WTC11 (cell line): ENCODE results near the gene WDFY3. TPM values are rescaled to one million over a fixed set of nuclear protein-coding genes. Genes with fewer than 3 reads are reported as not detected.

Source experiments
- ATAC-seq: fragments of 200-7000 bp; cut with Tn5 transposase; 2 replicates; pipeline ENCODE4 v1.10.0; 2021; ENCODE audit warnings: mild to moderate bottlenecking, moderate library complexity
- CTCF ChIA-PET: fragments of 300-600 bp; sonication (Branson Sonifier 250); formaldehyde crosslinking; loops from one replicate; lab custom pipeline; 2021; ENCODE audit warnings: antibody characterized with exemption; lab: Charles Lee
- POLR2A ChIA-PET: fragments of 350-600 bp; sonication (Branson Sonifier 250); formaldehyde crosslinking; loops from one replicate; lab custom pipeline; 2021; ENCODE audit warnings: antibody characterized with exemption; lab: Charles Lee
- DNase-seq: peaks from one replicate; pipeline ENCODE4 v3.0.0; 2021; ENCODE audit warnings: low spot score
- H3K27ac Mint-ChIP-seq: 2 replicates; pipeline ENCODE4 v1.8.0; 2021; ENCODE audit warnings: mixed read lengths
- H3K27me3 Mint-ChIP-seq: 2 replicates; pipeline ENCODE4 v1.8.0; 2021; ENCODE audit warnings: low read depth, mild to moderate bottlenecking, moderate library complexity, mixed read lengths
- H3K36me3 Mint-ChIP-seq: 2 replicates; pipeline ENCODE4 v1.8.0; 2021; ENCODE audit warnings: mixed read lengths
- H3K4me1 Mint-ChIP-seq: 2 replicates; pipeline ENCODE4 v1.8.0; 2022; ENCODE audit warnings: mixed read lengths
- H3K4me3 Mint-ChIP-seq: 2 replicates; pipeline ENCODE4 v1.8.0; 2021; ENCODE audit warnings: mild to moderate bottlenecking, moderate library complexity, mixed read lengths
- H3K9me3 Mint-ChIP-seq: 2 replicates; pipeline ENCODE4 v1.8.0; 2021; ENCODE audit warnings: mixed read lengths
- ATF1 ChIP-seq: sonication (generic); formaldehyde crosslinking; IDR thresholded peaks from 2 replicates; pipeline ENCODE4 v1.8.1; 2023; ENCODE audit warnings: mild to moderate bottlenecking, moderate library complexity, missing genetic modification reagents
- ATF2 ChIP-seq: sonication (generic); formaldehyde crosslinking; IDR thresholded peaks from 2 replicates; pipeline ENCODE4 v1.8.1; 2022; ENCODE audit warnings: low read depth, missing genetic modification reagents, borderline replicate concordance
- CBFB ChIP-seq: sonication (generic); formaldehyde crosslinking; IDR thresholded peaks from 2 replicates; pipeline ENCODE4 v1.8.1; 2022; ENCODE audit warnings: mild to moderate bottlenecking, low read depth, missing genetic modification reagents
- CREB1 ChIP-seq: sonication (generic); formaldehyde crosslinking; IDR thresholded peaks from 2 replicates; pipeline ENCODE4 v1.8.0; 2023; ENCODE audit warnings: mild to moderate bottlenecking, missing genetic modification reagents
- EMX1 ChIP-seq: fragments of 250-450 bp; sonication (Bioruptor Pico); IDR thresholded peaks from 2 replicates; pipeline ENCODE4 v1.8.0; 2021; ENCODE audit warnings: mild to moderate bottlenecking
- GRHL2 ChIP-seq: fragments of 250-450 bp; sonication (Bioruptor Pico); IDR thresholded peaks from 2 replicates; pipeline ENCODE4 v1.8.0; 2022; ENCODE audit warnings: mild to moderate bottlenecking, moderate library complexity; ENCODE audit not compliant: insufficient replicate concordance, severe bottlenecking
- NFATC4 ChIP-seq: fragments of 250-450 bp; sonication (Bioruptor Pico); IDR thresholded peaks from 2 replicates; pipeline ENCODE4 v1.9.0; 2021; ENCODE audit warnings: mild to moderate bottlenecking
- NFE2L1 ChIP-seq: sonication (generic); formaldehyde crosslinking; IDR thresholded peaks from 2 replicates; pipeline ENCODE4 v1.8.1; 2023; ENCODE audit warnings: missing genetic modification reagents
- OVOL2 ChIP-seq: fragments of 250-450 bp; sonication (Bioruptor Pico); IDR thresholded peaks from 2 replicates; pipeline ENCODE4 v1.9.0; 2021; ENCODE audit warnings: mild to moderate bottlenecking, borderline replicate concordance
- PRRX2 ChIP-seq: fragments of 250-450 bp; sonication (Bioruptor Pico); IDR thresholded peaks from 2 replicates; pipeline ENCODE4 v1.8.0; 2021; ENCODE audit warnings: mild to moderate bottlenecking
- RELA ChIP-seq: sonication (generic); formaldehyde crosslinking; IDR thresholded peaks from 2 replicates; pipeline ENCODE4 v1.8.1; 2022; ENCODE audit warnings: missing genetic modification reagents, mild to moderate bottlenecking, borderline replicate concordance
- RORB ChIP-seq: fragments of 250-450 bp; sonication (Bioruptor Pico); IDR thresholded peaks from 2 replicates; pipeline ENCODE4 v1.9.0; 2021; ENCODE audit warnings: mild to moderate bottlenecking
- SOX15 ChIP-seq: fragments of 250-450 bp; sonication (Bioruptor Pico); IDR thresholded peaks from 2 replicates; pipeline ENCODE4 v1.9.0; 2021; ENCODE audit warnings: mild to moderate bottlenecking
- SP1 ChIP-seq: sonication (generic); formaldehyde crosslinking; conservative IDR thresholded peaks from 2 replicates; pipeline ENCODE4 v1.8.1; 2022; ENCODE audit warnings: missing genetic modification reagents
- ZNF232 ChIP-seq: sonication (generic); formaldehyde crosslinking; IDR thresholded peaks from 2 replicates; pipeline ENCODE4 v1.8.0; 2022; ENCODE audit warnings: mild to moderate bottlenecking, missing genetic modification reagents
- ZNF317 ChIP-seq: sonication (generic); formaldehyde crosslinking; IDR thresholded peaks from 2 replicates; pipeline ENCODE4 v1.8.1; 2023; ENCODE audit warnings: low read depth, mild to moderate bottlenecking, moderate library complexity, missing genetic modification reagents, borderline replicate concordance
- ZNF416 ChIP-seq: fragments of 250-450 bp; sonication (Bioruptor Pico); IDR thresholded peaks from 2 replicates; pipeline ENCODE4 v1.9.0; 2021; ENCODE audit warnings: mild to moderate bottlenecking, inconsistent platforms
- ZNF423 ChIP-seq: fragments of 250-450 bp; sonication (Bioruptor Pico); IDR thresholded peaks from 2 replicates; pipeline ENCODE4 v2.1.2; 2022; ENCODE audit warnings: mild to moderate bottlenecking, moderate library complexity
- ZNF671 ChIP-seq: fragments of 250-450 bp; sonication (Bioruptor Pico); IDR thresholded peaks from 2 replicates; pipeline ENCODE4 v1.8.0; 2021; ENCODE audit warnings: mild to moderate bottlenecking
- ZSCAN18 ChIP-seq: fragments of 250-450 bp; sonication (Bioruptor Pico); IDR thresholded peaks from 2 replicates; pipeline ENCODE4 v2.1.2; 2022; ENCODE audit warnings: mild to moderate bottlenecking, moderate library complexity
- total RNA-seq: library from RNA; stranded (reverse); gene quantifications from 3 replicates; pipeline ENCODE4 v1.2.3, GENCODE V29; 2021
- TF ChIP-seq, protein P1 (sequence below): sonication (generic); formaldehyde crosslinking; IDR thresholded peaks from 2 replicates; pipeline ENCODE4 v1.8.1; 2022; ENCODE audit warnings: mild to moderate bottlenecking, moderate library complexity, missing genetic modification reagents
- TF ChIP-seq, protein P2 (sequence below): sonication (generic); formaldehyde crosslinking; IDR thresholded peaks from 2 replicates; pipeline ENCODE4 v1.8.1; 2023; ENCODE audit warnings: mild to moderate bottlenecking, missing genetic modification reagents, moderate library complexity
- TF ChIP-seq, protein P3 (sequence below): sonication (generic); formaldehyde crosslinking; IDR thresholded peaks from 2 replicates; pipeline ENCODE4 v1.8.1; 2023; ENCODE audit warnings: mild to moderate bottlenecking, missing genetic modification reagents
- TF ChIP-seq, protein P4 (sequence below): fragments of 250-450 bp; sonication (Bioruptor Pico); IDR thresholded peaks from 2 replicates; pipeline ENCODE4 v1.9.0; 2021; ENCODE audit warnings: mild to moderate bottlenecking
- TF ChIP-seq, protein P5 (sequence below): sonication (generic); formaldehyde crosslinking; IDR thresholded peaks from 2 replicates; pipeline ENCODE4 v1.8.0; 2022; ENCODE audit warnings: mild to moderate bottlenecking, missing genetic modification reagents
- TF ChIP-seq, protein P6 (sequence below): sonication (generic); formaldehyde crosslinking; IDR thresholded peaks from 2 replicates; pipeline ENCODE4 v1.8.1; 2022; ENCODE audit warnings: missing genetic modification reagents, borderline replicate concordance
- TF ChIP-seq, protein P7 (sequence below): sonication (generic); formaldehyde crosslinking; conservative IDR thresholded peaks from 2 replicates; pipeline ENCODE4 v1.8.1; 2022; ENCODE audit warnings: mild to moderate bottlenecking, missing genetic modification reagents

The WDFY3 gene
- total RNA-seq, 1 experiment from 2014 or later: 77.2 TPM

- CTCF ChIA-PET: no interaction called here
- ATAC-seq: no peak
- no peaks in the 10 kb centered on the region for H3K9me3 Mint-ChIP-seq
- no peaks in the 10 kb centered on the region for H3K4me1 Mint-ChIP-seq
- H3K4me3 Mint-ChIP-seq: no peak overlapping the region
- H3K27me3 Mint-ChIP-seq: no peaks in the 10 kb centered on the region
- H3K27ac Mint-ChIP-seq: peak overlapping the region; percentile 69; the same call in 1 of the 2 replicates
- TF ChIP-seq NFATC4 (no peak), ATF2 (no peak), SP1 (CRISPR knock-in tag) (no peak), ZNF232 (CRISPR knock-in tag) (no peak), ZNF671 (CRISPR knock-in tag) (no peak), EMX1 (CRISPR knock-in tag) (no peak), ZNF416 (CRISPR knock-in tag) (no peak), RORB (CRISPR knock-in tag) (no peak), RELA (no peak), PRRX2 (CRISPR knock-in tag) (no peak), GRHL2 (CRISPR knock-in tag) (no peak)
- TF ChIP-seq, protein P1, sequence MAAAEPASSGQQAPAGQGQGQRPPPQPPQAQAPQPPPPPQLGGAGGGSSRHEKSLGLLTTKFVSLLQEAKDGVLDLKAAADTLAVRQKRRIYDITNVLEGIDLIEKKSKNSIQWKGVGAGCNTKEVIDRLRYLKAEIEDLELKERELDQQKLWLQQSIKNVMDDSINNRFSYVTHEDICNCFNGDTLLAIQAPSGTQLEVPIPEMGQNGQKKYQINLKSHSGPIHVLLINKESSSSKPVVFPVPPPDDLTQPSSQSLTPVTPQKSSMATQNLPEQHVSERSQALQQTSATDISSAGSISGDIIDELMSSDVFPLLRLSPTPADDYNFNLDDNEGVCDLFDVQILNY (CRISPR knock-in tag): no peak
- TF ChIP-seq, protein P2, sequence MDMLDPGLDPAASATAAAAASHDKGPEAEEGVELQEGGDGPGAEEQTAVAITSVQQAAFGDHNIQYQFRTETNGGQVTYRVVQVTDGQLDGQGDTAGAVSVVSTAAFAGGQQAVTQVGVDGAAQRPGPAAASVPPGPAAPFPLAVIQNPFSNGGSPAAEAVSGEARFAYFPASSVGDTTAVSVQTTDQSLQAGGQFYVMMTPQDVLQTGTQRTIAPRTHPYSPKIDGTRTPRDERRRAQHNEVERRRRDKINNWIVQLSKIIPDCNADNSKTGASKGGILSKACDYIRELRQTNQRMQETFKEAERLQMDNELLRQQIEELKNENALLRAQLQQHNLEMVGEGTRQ: no peak
- TF ChIP-seq, protein P3, sequence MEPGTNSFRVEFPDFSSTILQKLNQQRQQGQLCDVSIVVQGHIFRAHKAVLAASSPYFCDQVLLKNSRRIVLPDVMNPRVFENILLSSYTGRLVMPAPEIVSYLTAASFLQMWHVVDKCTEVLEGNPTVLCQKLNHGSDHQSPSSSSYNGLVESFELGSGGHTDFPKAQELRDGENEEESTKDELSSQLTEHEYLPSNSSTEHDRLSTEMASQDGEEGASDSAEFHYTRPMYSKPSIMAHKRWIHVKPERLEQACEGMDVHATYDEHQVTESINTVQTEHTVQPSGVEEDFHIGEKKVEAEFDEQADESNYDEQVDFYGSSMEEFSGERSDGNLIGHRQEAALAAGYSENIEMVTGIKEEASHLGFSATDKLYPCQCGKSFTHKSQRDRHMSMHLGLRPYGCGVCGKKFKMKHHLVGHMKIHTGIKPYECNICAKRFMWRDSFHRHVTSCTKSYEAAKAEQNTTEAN: no peak
- TF ChIP-seq, protein P4, sequence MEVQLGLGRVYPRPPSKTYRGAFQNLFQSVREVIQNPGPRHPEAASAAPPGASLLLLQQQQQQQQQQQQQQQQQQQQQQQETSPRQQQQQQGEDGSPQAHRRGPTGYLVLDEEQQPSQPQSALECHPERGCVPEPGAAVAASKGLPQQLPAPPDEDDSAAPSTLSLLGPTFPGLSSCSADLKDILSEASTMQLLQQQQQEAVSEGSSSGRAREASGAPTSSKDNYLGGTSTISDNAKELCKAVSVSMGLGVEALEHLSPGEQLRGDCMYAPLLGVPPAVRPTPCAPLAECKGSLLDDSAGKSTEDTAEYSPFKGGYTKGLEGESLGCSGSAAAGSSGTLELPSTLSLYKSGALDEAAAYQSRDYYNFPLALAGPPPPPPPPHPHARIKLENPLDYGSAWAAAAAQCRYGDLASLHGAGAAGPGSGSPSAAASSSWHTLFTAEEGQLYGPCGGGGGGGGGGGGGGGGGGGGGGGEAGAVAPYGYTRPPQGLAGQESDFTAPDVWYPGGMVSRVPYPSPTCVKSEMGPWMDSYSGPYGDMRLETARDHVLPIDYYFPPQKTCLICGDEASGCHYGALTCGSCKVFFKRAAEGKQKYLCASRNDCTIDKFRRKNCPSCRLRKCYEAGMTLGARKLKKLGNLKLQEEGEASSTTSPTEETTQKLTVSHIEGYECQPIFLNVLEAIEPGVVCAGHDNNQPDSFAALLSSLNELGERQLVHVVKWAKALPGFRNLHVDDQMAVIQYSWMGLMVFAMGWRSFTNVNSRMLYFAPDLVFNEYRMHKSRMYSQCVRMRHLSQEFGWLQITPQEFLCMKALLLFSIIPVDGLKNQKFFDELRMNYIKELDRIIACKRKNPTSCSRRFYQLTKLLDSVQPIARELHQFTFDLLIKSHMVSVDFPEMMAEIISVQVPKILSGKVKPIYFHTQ (CRISPR knock-in tag): no peak
- DNase-seq: no peak
- POLR2A ChIA-PET: interaction anchor here (0.5 kb wide), 1 partner anchor 10 kb away, joined by 5 read pairs; no protein-coding TSS in a partner anchor
- H3K36me3 Mint-ChIP-seq: peaks cover 25% of the 10 kb centered on the region
Observed at GRCh38 chr4:84727491-84727890, 239.0 kb downstream of the WDFY3 start.

DNA sequence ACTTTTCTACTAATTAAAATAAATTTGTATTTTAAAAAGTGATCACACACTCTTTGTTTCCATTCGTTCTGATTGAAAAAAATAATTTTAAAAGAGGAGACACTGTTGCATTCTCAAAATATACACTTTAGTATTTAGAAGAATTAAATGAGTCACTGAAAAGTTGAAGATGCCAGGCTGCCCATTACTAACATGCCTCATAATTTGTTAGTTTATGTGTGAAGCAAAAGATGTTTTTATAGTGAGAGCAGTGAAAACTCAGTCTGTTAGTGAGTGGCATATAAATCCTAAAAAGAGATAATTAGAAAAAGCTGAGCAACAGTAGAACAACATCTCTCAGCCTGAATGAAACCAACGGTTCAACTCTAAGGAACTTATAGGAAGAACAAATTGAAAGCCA, 240.1 kb downstream of the WDFY3 start:
- Mint-ChIP-seq H3K27ac (no peak overlapping the region), H3K4me3 (no peak overlapping the region), H3K27me3 (no peaks in the 10 kb centered on the region), H3K36me3 (peaks cover 20% of the 10 kb centered on the region), H3K9me3 (no peaks in the 10 kb centered on the region), H3K4me1 (no peaks in the 10 kb centered on the region)
- DNase-seq: no peak
- no peak for ATAC-seq
- ChIA-PET POLR2A (interaction anchor here (0.7 kb wide), 1 partner anchor 49 kb away, joined by 3 read pairs; no protein-coding TSS in a partner anchor), CTCF (no interaction called here)
- TF ChIP-seq ZNF423 (CRISPR knock-in tag) (no peak), ZNF317 (CRISPR knock-in tag) (no peak), ATF1 (no peak), CREB1 (no peak), NFE2L1 (no peak), SOX15 (CRISPR knock-in tag) (no peak), CBFB (CRISPR knock-in tag) (no peak), OVOL2 (CRISPR knock-in tag) (no peak), ZSCAN18 (CRISPR knock-in tag) (no peak)
- TF ChIP-seq, protein P5, sequence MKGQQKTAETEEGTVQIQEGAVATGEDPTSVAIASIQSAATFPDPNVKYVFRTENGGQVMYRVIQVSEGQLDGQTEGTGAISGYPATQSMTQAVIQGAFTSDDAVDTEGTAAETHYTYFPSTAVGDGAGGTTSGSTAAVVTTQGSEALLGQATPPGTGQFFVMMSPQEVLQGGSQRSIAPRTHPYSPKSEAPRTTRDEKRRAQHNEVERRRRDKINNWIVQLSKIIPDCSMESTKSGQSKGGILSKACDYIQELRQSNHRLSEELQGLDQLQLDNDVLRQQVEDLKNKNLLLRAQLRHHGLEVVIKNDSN (CRISPR knock-in tag): no peak
- TF ChIP-seq, protein P6, sequence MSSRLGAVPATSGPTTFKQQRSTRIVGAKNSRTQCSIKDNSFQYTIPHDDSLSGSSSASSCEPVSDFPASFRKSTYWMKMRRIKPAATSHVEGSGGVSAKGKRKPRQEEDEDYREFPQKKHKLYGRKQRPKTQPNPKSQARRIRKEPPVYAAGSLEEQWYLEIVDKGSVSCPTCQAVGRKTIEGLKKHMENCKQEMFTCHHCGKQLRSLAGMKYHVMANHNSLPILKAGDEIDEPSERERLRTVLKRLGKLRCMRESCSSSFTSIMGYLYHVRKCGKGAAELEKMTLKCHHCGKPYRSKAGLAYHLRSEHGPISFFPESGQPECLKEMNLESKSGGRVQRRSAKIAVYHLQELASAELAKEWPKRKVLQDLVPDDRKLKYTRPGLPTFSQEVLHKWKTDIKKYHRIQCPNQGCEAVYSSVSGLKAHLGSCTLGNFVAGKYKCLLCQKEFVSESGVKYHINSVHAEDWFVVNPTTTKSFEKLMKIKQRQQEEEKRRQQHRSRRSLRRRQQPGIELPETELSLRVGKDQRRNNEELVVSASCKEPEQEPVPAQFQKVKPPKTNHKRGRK: no peak
- TF ChIP-seq, protein P7, sequence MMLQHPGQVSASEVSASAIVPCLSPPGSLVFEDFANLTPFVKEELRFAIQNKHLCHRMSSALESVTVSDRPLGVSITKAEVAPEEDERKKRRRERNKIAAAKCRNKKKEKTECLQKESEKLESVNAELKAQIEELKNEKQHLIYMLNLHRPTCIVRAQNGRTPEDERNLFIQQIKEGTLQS (CRISPR knock-in tag): no peak
